Stimulated activated CD8-positive, alpha-beta memory T cell treated with anti-CD3 and anti-CD28 coated beads, Interleukin-4, amount 100 ng/mL, for 24 hours (primary cell): ENCODE measurements around the gene TMEM255B.

Experiments
- DNase-seq: peaks from one replicate; pipeline ENCODE4 v3.0.0-alpha.2; 2020; ENCODE audit warnings: low read depth

The TMEM255B gene

GRCh38 chr13:113804017-113804702 lies 45.1 kb downstream of the TMEM255B start:
- no peak for DNase-seq

GRCh38 chr13:113804703-113805430 lies 45.8 kb downstream of the TMEM255B start:
- no peak for DNase-seq

- no peak for DNase-seq
Observed at GRCh38 chr13:113805431-113806103, 46.5 kb downstream of the TMEM255B start.

GRCh38 chr13:113806104-113806471 lies 47.1 kb downstream of the TMEM255B start:
- DNase-seq: no peak

- no peak for DNase-seq
Observed at GRCh38 chr13:113806526-113806925, 47.5 kb downstream of the TMEM255B start.

- DNase-seq: no peak
Observed at GRCh38 chr13:113808058-113808834, 49.2 kb downstream of the TMEM255B start.

- DNase-seq: no peak
Observed at GRCh38 chr13:113809934-113810333, 50.9 kb downstream of the TMEM255B start.

- DNase-seq: no peak
Observed at GRCh38 chr13:113810640-113811039, 51.6 kb downstream of the TMEM255B start.

- DNase-seq: no peak
Observed at GRCh38 chr13:113811081-113811928, 52.3 kb downstream of the TMEM255B start.

GRCh38 chr13:113812178-113813040 lies 53.4 kb downstream of the TMEM255B start:
- no peak for DNase-seq

- DNase-seq: no peak
Observed at GRCh38 chr13:113813070-113813748, 54.2 kb downstream of the TMEM255B start.

- DNase-seq: no peak
Observed at GRCh38 chr13:113813749-113814434, 54.9 kb downstream of the TMEM255B start.

- DNase-seq: no peak
Observed at GRCh38 chr13:113814435-113814821, 55.4 kb downstream of the TMEM255B start.

GRCh38 chr13:113815151-113816058 lies 56.4 kb downstream of the TMEM255B start:
- no peak for DNase-seq

GRCh38 chr13:113816254-113816929 lies 57.4 kb downstream of the TMEM255B start:
- DNase-seq: no peak

GRCh38 chr13:113816946-113817859 lies 58.2 kb downstream of the TMEM255B start:
- peak; percentile 71 for DNase-seq
